ENCODE measurements around the gene RAD18. TPM values are rescaled to one million over a fixed set of nuclear protein-coding genes. Genes with fewer than 3 reads are reported as not detected.

The RAD18 gene
- total RNA-seq, 4 donors from 2014 or later, result 2.5 to 11.0 (median 7.1) TPM

- intact Hi-C loops (cut with DNase I), result no loop called here
- 83 to 93% methylated on average over 5 to 6 of the region's 7 CpGs for WGBS, 2 donors
- no peaks in the 10 kb centered on the region for H3K27me3 ChIP-seq
- H3K36me3 ChIP-seq, result no peaks in the 10 kb centered on the region
- no peak overlapping the region for H3K27ac ChIP-seq
- H3K9me3 ChIP-seq, result no peaks in the 10 kb centered on the region
- H3K4me1 ChIP-seq, result no peaks in the 10 kb centered on the region
- DNase-seq, result no peak
- TF ChIP-seq CTCF (IDR thresholded peaks at IDR 0.05), result no peak
- no peak for TF ChIP-seq POLR2A (IDR thresholded peaks at IDR 0.05)
- no peak overlapping the region for H3K4me3 ChIP-seq
Observed at GRCh38 chr3:8843347-8843746, 119.9 kb downstream of the RAD18 start.

GRCh38 chr3:8842293-8842692 lies 121.0 kb downstream of the RAD18 start:
- H3K4me3 ChIP-seq, result no peak overlapping the region
- no peak for DNase-seq
- TF ChIP-seq CTCF (IDR thresholded peaks at IDR 0.05) (no peak), POLR2A (IDR thresholded peaks at IDR 0.05) (no peak)
- no peak overlapping the region for H3K27ac ChIP-seq
- WGBS, 2 donors, result 58 to 64% methylated on average over 2 of the region's 2 CpGs
- no peaks in the 10 kb centered on the region for H3K27me3 ChIP-seq
- intact Hi-C loops (cut with DNase I), result no loop called here
- H3K9me3 ChIP-seq, result no peaks in the 10 kb centered on the region
- H3K4me1 ChIP-seq, result no peaks in the 10 kb centered on the region
- H3K36me3 ChIP-seq, result no peaks in the 10 kb centered on the region

- no peak overlapping the region for H3K27ac ChIP-seq
- TF ChIP-seq POLR2A (IDR thresholded peaks at IDR 0.05) (no peak), CTCF (IDR thresholded peaks at IDR 0.05) (no peak)
- 79 to 91% methylated on average over 3 of the region's 3 CpGs for WGBS, 2 donors
- no peak overlapping the region for H3K4me3 ChIP-seq
- no peaks in the 10 kb centered on the region for H3K9me3 ChIP-seq
- no peaks in the 10 kb centered on the region for H3K27me3 ChIP-seq
- H3K4me1 ChIP-seq, result no peaks in the 10 kb centered on the region
- no peak for DNase-seq
- intact Hi-C loops (cut with DNase I), result no loop called here
- no peaks in the 10 kb centered on the region for H3K36me3 ChIP-seq
Observed at GRCh38 chr3:8841472-8841871, 121.8 kb downstream of the RAD18 start.

- Histone ChIP-seq H3K36me3 (no peaks in the 10 kb centered on the region), H3K4me3 (no peak overlapping the region), H3K27ac (no peak overlapping the region), H3K9me3 (no peaks in the 10 kb centered on the region), H3K27me3 (no peaks in the 10 kb centered on the region), H3K4me1 (no peaks in the 10 kb centered on the region)
- DNase-seq, result no peak
- 53 to 67% methylated on average over 5 of the region's 5 CpGs for WGBS, 2 donors
- TF ChIP-seq CTCF (IDR thresholded peaks at IDR 0.05) (no peak), POLR2A (IDR thresholded peaks at IDR 0.05) (no peak)
- intact Hi-C loops (cut with DNase I), result no loop called here
Observed at GRCh38 chr3:8840556-8840955, 122.7 kb downstream of the RAD18 start.

GRCh38 chr3:8839607-8840325 lies 123.5 kb downstream of the RAD18 start:
- Histone ChIP-seq H3K27ac (no peak overlapping the region), H3K36me3 (no peaks in the 10 kb centered on the region), H3K9me3 (no peaks in the 10 kb centered on the region), H3K27me3 (no peaks in the 10 kb centered on the region), H3K4me3 (no peak overlapping the region), H3K4me1 (no peaks in the 10 kb centered on the region)
- no peak for TF ChIP-seq CTCF (IDR thresholded peaks at IDR 0.05)
- TF ChIP-seq POLR2A (IDR thresholded peaks at IDR 0.05), result no peak
- intact Hi-C loops (cut with DNase I), result no loop called here
- WGBS, 2 donors, result 78 to 83% methylated on average over 7 to 9 of the region's 9 CpGs
- DNase-seq, result no peak
